CD4-positive, alpha-beta T cell (primary cell): ENCODE results near the gene CD47. TPM values are rescaled to one million over a fixed set of nuclear protein-coding genes. Genes with fewer than 3 reads are reported as not detected.

Experiments
- ATAC-seq: fragments of 200-7000 bp; cut with Tn5 transposase; one replicate; pipeline ENCODE4 v1.10.0; 2022; ENCODE audit warnings: mild to moderate bottlenecking; ENCODE audit not compliant: poor library complexity
- CTCF ChIA-PET: fragments of 350-600 bp; sonication (Branson Sonifier 250); formaldehyde crosslinking; loops from one replicate; lab custom pipeline; 2021; ENCODE audit warnings: antibody characterized with exemption, inconsistent platforms; lab: Charles Lee
- POLR2A ChIA-PET: fragments of 350-600 bp; sonication (Branson Sonifier 250); formaldehyde crosslinking; loops from one replicate; lab custom pipeline; 2021; ENCODE audit warnings: antibody characterized with exemption, inconsistent platforms; lab: Charles Lee
- DNase-seq, 14 experiments: peaks; one replicate each; pipeline ENCODE4 v3.0.0-alpha.2; 2013 to 2020; ENCODE audit warnings: mixed read lengths in 2 of 14
- H3K27ac ChIP-seq, 2 donors: one replicate each; pipeline versions ENCODE4 v1.5.1 to v1.7.0; 2013; ENCODE audit warnings: low read length in 2 of 2, low read depth in 1 of 2, mild to moderate bottlenecking in 1 of 2
- H3K27me3 ChIP-seq, 2 experiments: 1 replicate in 1 of 2; 2 replicates in 1 of 2; pipeline versions ENCODE4 v1.6.1 to v1.7.0; 2013; ENCODE audit warnings: low read length in 2 of 2, control low read depth in 1 of 2, mild to moderate bottlenecking in 1 of 2, moderate library complexity in 1 of 2; ENCODE audit not compliant: insufficient read depth in 2 of 2, control insufficient read depth in 1 of 2
- H3K36me3 ChIP-seq: one replicate; pipeline ENCODE4 v1.6.1; 2013; ENCODE audit warnings: low read length, control low read depth; ENCODE audit not compliant: insufficient read depth
- H3K4me1 ChIP-seq: one replicate; pipeline ENCODE4 v1.6.1; 2013; ENCODE audit warnings: low read length, control low read depth; ENCODE audit not compliant: insufficient read depth
- H3K4me3 ChIP-seq: one replicate; pipeline ENCODE4 v1.5.1; 2013; ENCODE audit warnings: mild to moderate bottlenecking, low read length, moderate library complexity
- H3K9me3 ChIP-seq, 2 experiments: 1 replicate in 1 of 2; 2 replicates in 1 of 2; pipeline versions ENCODE4 v1.6.1 to v1.7.0; 2013; ENCODE audit warnings: low read length in 2 of 2, mild to moderate bottlenecking in 2 of 2, control low read depth in 1 of 2, moderate library complexity in 1 of 2; ENCODE audit not compliant: control insufficient read depth in 1 of 2, insufficient read depth in 1 of 2
- H3K27ac Mint-ChIP-seq: one replicate; pipeline ENCODE4 v1.8.0; 2020; ENCODE audit warnings: mixed read lengths
- H3K27me3 Mint-ChIP-seq: one replicate; pipeline ENCODE4 v1.8.0; 2021; ENCODE audit warnings: mixed read lengths
- H3K36me3 Mint-ChIP-seq: one replicate; pipeline ENCODE4 v1.8.0; 2021; ENCODE audit warnings: low read depth, mixed read lengths
- H3K4me1 Mint-ChIP-seq: one replicate; pipeline ENCODE4 v1.8.0; 2021; ENCODE audit warnings: low read depth, mixed read lengths
- H3K4me3 Mint-ChIP-seq: one replicate; pipeline ENCODE4 v1.8.0; 2020; ENCODE audit warnings: mild to moderate bottlenecking, mixed read lengths
- H3K9me3 Mint-ChIP-seq: one replicate; pipeline ENCODE4 v1.8.0; 2020; ENCODE audit warnings: mixed read lengths
- CTCF ChIP-seq: fragments of 200-600 bp; IDR thresholded peaks from one replicate; pipeline ENCODE4 v1.8.0; 2022; ENCODE audit warnings: antibody characterized with exemption, mild to moderate bottlenecking
- intact Hi-C, 2 experiments: fragments of 100-400 bp; cut with DNase I in 1 of 2; cut with micrococcal nuclease in 1 of 2; formaldehyde crosslinking; loops; one replicate each; pipeline versions ENCODE4 v1.15.1 to v1.9.0; 2023 to 2025; cut with DNase I, micrococcal nuclease
- total RNA-seq, 174 experiments: library from RNA in 2 of 174; stranded (reverse) in 2 of 174; gene quantifications; one replicate each; pipeline ENCODE4 v1.2.3 and lab custom pipeline; 2021 to 2026

Gene CD47
- total RNA-seq, 2 experiments from 2014 or later: 166 to 170 TPM

- no peak overlapping the region for H3K4me3 ChIP-seq
- ATAC-seq (no peak), DNase-seq (no peak)
- Mint-ChIP-seq H3K9me3 (peaks cover 5% of the 10 kb centered on the region), H3K4me1 (peaks cover 10% of the 10 kb centered on the region), H3K27me3 (no peaks in the 10 kb centered on the region), H3K4me3 (no peak overlapping the region), H3K27ac (no peak overlapping the region), H3K36me3 (peaks cover 44% of the 10 kb centered on the region)
- intact Hi-C loops: no loop called here
- TF ChIP-seq CTCF: no peak
- peaks cover 2% of the 10 kb centered on the region for H3K36me3 ChIP-seq
- no peaks in the 10 kb centered on the region for H3K4me1 ChIP-seq
- CTCF ChIA-PET: no interaction called here
- H3K27ac ChIP-seq: no peak overlapping the region
- POLR2A ChIA-PET: no interaction called here
- peaks cover 0 to 11% of the 10 kb centered on the region in 2 experiments for H3K9me3 ChIP-seq
- no peaks in the 10 kb centered on the region for H3K27me3 ChIP-seq
These were observed 66.5 kb downstream of the CD47 start for GRCh38 chr3:108024146-108024850.

GRCh38 chr3:108022256-108023150, 68.3 kb downstream of the CD47 start:
- ChIA-PET CTCF (no interaction called here), POLR2A (no interaction called here)
- Histone ChIP-seq H3K4me3 (no peak overlapping the region), H3K9me3 (peaks cover 0 to 6% of the 10 kb centered on the region in 2 experiments), H3K27me3 (no peaks in the 10 kb centered on the region), H3K4me1 (no peaks in the 10 kb centered on the region), H3K36me3 (no peaks in the 10 kb centered on the region), H3K27ac (no peak overlapping the region)
- TF ChIP-seq CTCF: no peak
- ATAC-seq (no peak), DNase-seq (no peak)
- Mint-ChIP-seq H3K9me3 (no peaks in the 10 kb centered on the region), H3K27ac (no peak overlapping the region), H3K4me1 (peaks cover 5% of the 10 kb centered on the region), H3K4me3 (no peak overlapping the region), H3K27me3 (peaks cover 10% of the 10 kb centered on the region), H3K36me3 (peaks cover 27% of the 10 kb centered on the region)
- intact Hi-C loops: no loop called here

GRCh38 chr3:108021533-108021932, 69.3 kb downstream of the CD47 start:
- Histone ChIP-seq H3K36me3 (no peaks in the 10 kb centered on the region), H3K4me3 (no peak overlapping the region), H3K27me3 (no peaks in the 10 kb centered on the region), H3K4me1 (no peaks in the 10 kb centered on the region), H3K9me3 (peaks cover 0 to 3% of the 10 kb centered on the region in 2 experiments), H3K27ac (no peak overlapping the region)
- peaks cover 17% of the 10 kb centered on the region for H3K36me3 Mint-ChIP-seq
- H3K4me3 Mint-ChIP-seq: no peak overlapping the region
- intact Hi-C loops: no loop called here
- peaks cover 10% of the 10 kb centered on the region for H3K27me3 Mint-ChIP-seq
- H3K27ac Mint-ChIP-seq: no peak overlapping the region
- no peak for TF ChIP-seq CTCF
- no peak for ATAC-seq
- H3K4me1 Mint-ChIP-seq: no peaks in the 10 kb centered on the region
- DNase-seq: no peak
- no peaks in the 10 kb centered on the region for H3K9me3 Mint-ChIP-seq
- ChIA-PET CTCF (no interaction called here), POLR2A (no interaction called here)
